Measurements from ENCODE around the gene NFKB1.
A peak's percentile ranks its signal among the peaks of the same experiment; 100 is the strongest.

Gene NFKB1

DNA sequence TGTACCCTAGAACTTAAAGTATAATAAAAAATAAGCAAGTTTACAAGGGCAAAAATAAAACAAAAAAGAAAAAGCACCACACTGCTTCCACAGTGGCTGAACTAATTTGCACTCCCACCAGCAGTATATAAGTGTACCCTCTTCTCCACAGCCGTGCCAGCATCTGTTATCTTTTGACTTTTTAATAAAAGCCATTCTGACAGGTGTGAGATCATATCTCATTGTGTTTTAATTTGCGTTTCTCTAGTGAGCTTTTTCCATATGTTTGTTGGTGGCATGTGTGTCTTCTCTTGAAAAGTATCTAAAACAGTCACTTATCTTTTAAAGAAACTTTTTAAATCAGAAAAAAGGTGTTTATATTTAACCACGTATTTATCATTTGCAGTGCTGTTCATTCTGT, 71.3 kb downstream of the NFKB1 start:
- Histone ChIP-seq H3K4me2 (ENCODE audit: low read length) (no peak overlapping the region), H2AFZ (no peak overlapping the region), H3K9me3 (ENCODE audit: control insufficient read depth, low read length) (no peaks in the 10 kb centered on the region), H3K4me3 (ENCODE audit: low read depth, low read length) (no peak overlapping the region), H3K36me3 (ENCODE audit: control insufficient read depth, insufficient read depth, low read length) (no peaks in the 10 kb centered on the region), H3K9ac (no peak overlapping the region), H3K27ac (no peak overlapping the region), H3K27me3 (ENCODE audit: control insufficient read depth, insufficient read depth, low read length) (no peaks in the 10 kb centered on the region), H3K4me1 (peaks cover 2% of the 10 kb centered on the region), H3K79me2 (no peaks in the 10 kb centered on the region)
- TF ChIP-seq, protein P1, sequence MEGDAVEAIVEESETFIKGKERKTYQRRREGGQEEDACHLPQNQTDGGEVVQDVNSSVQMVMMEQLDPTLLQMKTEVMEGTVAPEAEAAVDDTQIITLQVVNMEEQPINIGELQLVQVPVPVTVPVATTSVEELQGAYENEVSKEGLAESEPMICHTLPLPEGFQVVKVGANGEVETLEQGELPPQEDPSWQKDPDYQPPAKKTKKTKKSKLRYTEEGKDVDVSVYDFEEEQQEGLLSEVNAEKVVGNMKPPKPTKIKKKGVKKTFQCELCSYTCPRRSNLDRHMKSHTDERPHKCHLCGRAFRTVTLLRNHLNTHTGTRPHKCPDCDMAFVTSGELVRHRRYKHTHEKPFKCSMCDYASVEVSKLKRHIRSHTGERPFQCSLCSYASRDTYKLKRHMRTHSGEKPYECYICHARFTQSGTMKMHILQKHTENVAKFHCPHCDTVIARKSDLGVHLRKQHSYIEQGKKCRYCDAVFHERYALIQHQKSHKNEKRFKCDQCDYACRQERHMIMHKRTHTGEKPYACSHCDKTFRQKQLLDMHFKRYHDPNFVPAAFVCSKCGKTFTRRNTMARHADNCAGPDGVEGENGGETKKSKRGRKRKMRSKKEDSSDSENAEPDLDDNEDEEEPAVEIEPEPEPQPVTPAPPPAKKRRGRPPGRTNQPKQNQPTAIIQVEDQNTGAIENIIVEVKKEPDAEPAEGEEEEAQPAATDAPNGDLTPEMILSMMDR (IDR thresholded peaks at IDR 0.05), result no peak

- TF ChIP-seq, protein P1 (IDR thresholded peaks at IDR 0.05), result no peak
- no peak overlapping the region for H3K27ac ChIP-seq
- H3K27me3 ChIP-seq (ENCODE audit: control insufficient read depth, insufficient read depth, low read length), result no peaks in the 10 kb centered on the region
Measured at GRCh38 chr4:102574317-102574716, 73.2 kb downstream of the NFKB1 start.

GRCh38 chr4:102575369-102576129, 74.4 kb downstream of the NFKB1 start:
- no peaks in the 10 kb centered on the region for H3K79me2 ChIP-seq
- H2AFZ ChIP-seq, result no peak overlapping the region
- H3K4me3 ChIP-seq (ENCODE audit: low read depth, low read length), result peak overlapping the region; percentile 7
- no peak overlapping the region for H3K9ac ChIP-seq
- peak overlapping the region; percentile 39 for H3K4me2 ChIP-seq (ENCODE audit: low read length)
- H3K36me3 ChIP-seq (ENCODE audit: control insufficient read depth, insufficient read depth, low read length), result no peaks in the 10 kb centered on the region
- H3K4me1 ChIP-seq, result peaks cover 2% of the 10 kb centered on the region
- no peaks in the 10 kb centered on the region for H3K27me3 ChIP-seq (ENCODE audit: control insufficient read depth, insufficient read depth, low read length)
- TF ChIP-seq, protein P1 (IDR thresholded peaks at IDR 0.05), result no peak
- H3K9me3 ChIP-seq (ENCODE audit: control insufficient read depth, low read length), result no peaks in the 10 kb centered on the region
- H3K27ac ChIP-seq, result no peak overlapping the region

More at GRCh38 chr4:102574317-102574716, 73.2 kb downstream of the NFKB1 start:
- H3K9ac ChIP-seq, result no peak overlapping the region
- no peaks in the 10 kb centered on the region for H3K79me2 ChIP-seq
- H3K36me3 ChIP-seq (ENCODE audit: control insufficient read depth, insufficient read depth, low read length), result no peaks in the 10 kb centered on the region
- H3K4me2 ChIP-seq (ENCODE audit: low read length), result no peak overlapping the region
- no peak overlapping the region for H3K4me3 ChIP-seq (ENCODE audit: low read depth, low read length)
- peaks cover 2% of the 10 kb centered on the region for H3K4me1 ChIP-seq
- H2AFZ ChIP-seq, result no peak overlapping the region
- no peaks in the 10 kb centered on the region for H3K9me3 ChIP-seq (ENCODE audit: control insufficient read depth, low read length)

DNA sequence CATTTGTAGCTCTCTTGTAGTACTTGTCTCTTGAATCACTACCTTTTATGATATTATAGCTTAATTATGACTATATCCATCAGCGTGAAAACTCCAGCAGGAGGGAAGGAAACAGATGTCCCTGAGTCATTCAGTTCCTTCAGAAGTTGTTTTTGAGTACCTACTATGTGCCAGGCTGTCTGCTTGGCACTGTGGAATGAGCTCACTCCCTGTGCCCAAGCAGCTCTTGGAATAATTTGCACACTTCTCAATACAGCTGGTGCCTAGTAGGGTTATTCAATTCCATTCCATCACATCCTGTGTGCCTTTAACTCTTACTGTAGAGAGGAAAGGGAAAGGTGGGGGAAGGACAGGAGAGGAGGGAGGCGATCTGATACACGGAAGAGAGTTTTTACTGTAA, 77.1 kb downstream of the NFKB1 start:
- no peak overlapping the region for H3K9ac ChIP-seq
- no peaks in the 10 kb centered on the region for H3K79me2 ChIP-seq

More for the DNA sequence above, 77.1 kb downstream of the NFKB1 start:
- Histone ChIP-seq H3K36me3 (ENCODE audit: control insufficient read depth, insufficient read depth, low read length) (no peaks in the 10 kb centered on the region), H3K27ac (no peak overlapping the region), H3K4me2 (ENCODE audit: low read length) (no peak overlapping the region), H3K4me1 (peaks cover 2% of the 10 kb centered on the region), H3K9me3 (ENCODE audit: control insufficient read depth, low read length) (no peaks in the 10 kb centered on the region), H3K27me3 (ENCODE audit: control insufficient read depth, insufficient read depth, low read length) (no peaks in the 10 kb centered on the region), H2AFZ (no peak overlapping the region), H3K4me3 (ENCODE audit: low read depth, low read length) (no peak overlapping the region)
- TF ChIP-seq, protein P1 (IDR thresholded peaks at IDR 0.05), result no peak
